Activated naive CD8-positive, alpha-beta T cell treated with anti-CD3 and anti-CD28 coated beads for 36 hours (primary cell): ENCODE measurements around the gene FBXW5. TPM values are rescaled to one million over a fixed set of nuclear protein-coding genes. Genes with fewer than 3 reads are reported as not detected.

Experiments used
- DNase-seq: peaks from one replicate; pipeline ENCODE4 v3.0.0; 2021
- H3K27ac Mint-ChIP-seq: one replicate; pipeline ENCODE4 v1.8.0; 2022; ENCODE audit warnings: mild to moderate bottlenecking, moderate library complexity, mixed read lengths
- H3K27me3 Mint-ChIP-seq: one replicate; pipeline ENCODE4 v1.8.0; 2022; ENCODE audit warnings: mild to moderate bottlenecking, mixed read lengths
- H3K36me3 Mint-ChIP-seq: one replicate; pipeline ENCODE4 v1.8.0; 2021; ENCODE audit warnings: mild to moderate bottlenecking, mixed read lengths
- H3K4me1 Mint-ChIP-seq: one replicate; pipeline ENCODE4 v1.8.0; 2021; ENCODE audit warnings: mixed read lengths
- H3K4me3 Mint-ChIP-seq: one replicate; pipeline ENCODE4 v1.8.0; 2022; ENCODE audit warnings: mild to moderate bottlenecking, moderate library complexity, mixed read lengths
- H3K9me3 Mint-ChIP-seq: one replicate; pipeline ENCODE4 v1.8.0; 2022; ENCODE audit warnings: mixed read lengths
- total RNA-seq, 2 experiments: library from RNA; stranded (reverse); gene quantifications; one replicate each; pipeline ENCODE4 v1.2.3, GENCODE V29; 2021

Gene FBXW5
- total RNA-seq, 2 experiments from 2014 or later, result 55.6 to 59.3 TPM

GRCh38 chr9:136940526-136941230 lies 3.9 kb downstream of the FBXW5 start:
- Mint-ChIP-seq H3K4me1 (peaks cover 6% of the 10 kb centered on the region), H3K27ac (no peak overlapping the region), H3K4me3 (no peak overlapping the region), H3K27me3 (no peaks in the 10 kb centered on the region), H3K36me3 (peaks cover 19% of the 10 kb centered on the region), H3K9me3 (no peaks in the 10 kb centered on the region)
- no peak for DNase-seq

GRCh38 chr9:136939996-136940525 lies 4.5 kb downstream of the FBXW5 start:
- Mint-ChIP-seq H3K4me3 (no peak overlapping the region), H3K9me3 (no peaks in the 10 kb centered on the region), H3K27me3 (no peaks in the 10 kb centered on the region), H3K4me1 (peaks cover 6% of the 10 kb centered on the region), H3K36me3 (peaks cover 19% of the 10 kb centered on the region), H3K27ac (no peak overlapping the region)
- no peak for DNase-seq

- peaks cover 19% of the 10 kb centered on the region for H3K36me3 Mint-ChIP-seq
- no peak for DNase-seq
- H3K4me3 Mint-ChIP-seq, result no peak overlapping the region
- no peaks in the 10 kb centered on the region for H3K9me3 Mint-ChIP-seq
- H3K27ac Mint-ChIP-seq, result no peak overlapping the region
- peaks cover 3% of the 10 kb centered on the region for H3K4me1 Mint-ChIP-seq
- H3K27me3 Mint-ChIP-seq, result no peaks in the 10 kb centered on the region
Observed at GRCh38 chr9:136939431-136939995, 5.0 kb downstream of the FBXW5 start.

- Mint-ChIP-seq H3K9me3 (no peaks in the 10 kb centered on the region), H3K27ac (no peak overlapping the region), H3K4me3 (no peak overlapping the region), H3K36me3 (peaks cover 27% of the 10 kb centered on the region), H3K4me1 (peaks cover 3% of the 10 kb centered on the region), H3K27me3 (no peaks in the 10 kb centered on the region)
- no peak for DNase-seq
Observed at GRCh38 chr9:136937186-136938001, 7.1 kb downstream of the FBXW5 start.

DNA sequence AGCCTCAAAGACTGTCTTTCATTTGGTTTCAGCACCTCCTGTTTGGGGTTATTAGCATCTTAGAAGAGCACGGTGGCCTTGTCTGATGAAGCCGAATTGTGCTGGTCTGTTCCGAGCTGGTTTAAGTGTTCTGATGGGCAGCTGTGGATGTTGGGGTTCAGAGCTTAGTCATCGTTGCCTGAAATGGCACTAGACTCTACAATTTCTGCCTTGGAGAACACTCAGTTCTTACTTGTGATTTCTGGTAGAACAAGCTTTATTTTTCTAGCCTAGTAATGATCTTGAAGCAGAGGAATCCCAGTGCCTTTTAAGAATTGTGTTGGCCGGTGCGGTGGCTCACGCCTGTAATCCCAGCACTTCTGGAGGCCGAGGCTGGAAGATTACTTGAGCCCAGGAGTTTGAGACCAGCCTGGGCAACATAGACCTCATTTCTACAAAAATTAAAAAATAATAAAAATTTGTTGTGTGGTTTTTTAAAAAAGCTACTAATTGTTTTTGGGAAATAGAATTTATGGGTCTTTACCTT lies 7.8 kb downstream of the FBXW5 start:
- DNase-seq, result no peak
- no peak overlapping the region for H3K27ac Mint-ChIP-seq
- H3K4me3 Mint-ChIP-seq, result no peak overlapping the region
- no peaks in the 10 kb centered on the region for H3K27me3 Mint-ChIP-seq
- H3K4me1 Mint-ChIP-seq, result peaks cover 8% of the 10 kb centered on the region
- peaks cover 3% of the 10 kb centered on the region for H3K9me3 Mint-ChIP-seq
- peaks cover 32% of the 10 kb centered on the region for H3K36me3 Mint-ChIP-seq

GRCh38 chr9:136935651-136936050 lies 8.9 kb downstream of the FBXW5 start:
- H3K4me3 Mint-ChIP-seq, result no peak overlapping the region
- peaks cover 30% of the 10 kb centered on the region for H3K36me3 Mint-ChIP-seq
- H3K9me3 Mint-ChIP-seq, result peaks cover 3% of the 10 kb centered on the region
- H3K4me1 Mint-ChIP-seq, result peaks cover 9% of the 10 kb centered on the region
- DNase-seq, result no peak
- no peaks in the 10 kb centered on the region for H3K27me3 Mint-ChIP-seq
- H3K27ac Mint-ChIP-seq, result no peak overlapping the region

- Mint-ChIP-seq H3K27me3 (no peaks in the 10 kb centered on the region), H3K27ac (no peak overlapping the region)
Observed at GRCh38 chr9:136934277-136934676, 10.3 kb downstream of the FBXW5 start.

DNA sequence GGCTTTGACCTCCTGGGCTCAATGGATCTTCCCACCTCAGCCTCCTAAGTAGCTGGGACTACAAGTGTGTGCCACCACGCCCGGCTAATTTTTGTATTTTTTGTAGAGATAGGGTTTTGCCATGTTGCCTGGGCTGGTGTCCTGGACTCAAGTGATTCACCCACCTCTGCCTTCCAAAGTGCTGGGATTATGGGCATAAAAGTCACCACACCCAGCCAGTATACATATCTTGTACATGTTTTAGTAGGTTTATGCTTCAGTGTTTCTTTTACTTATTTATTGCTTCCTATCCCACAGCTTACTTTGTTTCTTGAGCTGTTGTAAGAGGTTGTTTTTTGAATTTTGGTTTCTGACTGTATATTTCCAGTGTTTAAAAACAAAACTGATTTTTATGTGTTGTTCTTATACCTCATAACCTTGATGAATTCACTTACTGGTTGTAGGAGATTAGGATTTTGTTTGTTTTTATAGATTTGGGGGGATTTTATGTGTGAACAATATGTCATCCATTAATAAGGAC lies 12.9 kb downstream of the FBXW5 start:
- H3K4me3 Mint-ChIP-seq, result no peak overlapping the region
- peaks cover 7% of the 10 kb centered on the region for H3K4me1 Mint-ChIP-seq
- DNase-seq, result no peak
- H3K27me3 Mint-ChIP-seq, result no peaks in the 10 kb centered on the region
- H3K27ac Mint-ChIP-seq, result no peak overlapping the region
- H3K9me3 Mint-ChIP-seq, result peaks cover 3% of the 10 kb centered on the region
- H3K36me3 Mint-ChIP-seq, result peaks cover 16% of the 10 kb centered on the region

More at GRCh38 chr9:136934277-136934676, 10.3 kb downstream of the FBXW5 start:
- H3K4me3 Mint-ChIP-seq, result no peak overlapping the region
- H3K4me1 Mint-ChIP-seq, result peaks cover 9% of the 10 kb centered on the region
- peaks cover 27% of the 10 kb centered on the region for H3K36me3 Mint-ChIP-seq
- peaks cover 3% of the 10 kb centered on the region for H3K9me3 Mint-ChIP-seq
- DNase-seq, result no peak

- Mint-ChIP-seq H3K9me3 (peaks cover 3% of the 10 kb centered on the region), H3K27me3 (no peaks in the 10 kb centered on the region), H3K4me1 (peaks cover 5% of the 10 kb centered on the region), H3K36me3 (peaks cover 19% of the 10 kb centered on the region), H3K4me3 (no peak overlapping the region), H3K27ac (no peak overlapping the region)
- no peak for DNase-seq
Observed at GRCh38 chr9:136930014-136930413, 14.5 kb downstream of the FBXW5 start.

DNA sequence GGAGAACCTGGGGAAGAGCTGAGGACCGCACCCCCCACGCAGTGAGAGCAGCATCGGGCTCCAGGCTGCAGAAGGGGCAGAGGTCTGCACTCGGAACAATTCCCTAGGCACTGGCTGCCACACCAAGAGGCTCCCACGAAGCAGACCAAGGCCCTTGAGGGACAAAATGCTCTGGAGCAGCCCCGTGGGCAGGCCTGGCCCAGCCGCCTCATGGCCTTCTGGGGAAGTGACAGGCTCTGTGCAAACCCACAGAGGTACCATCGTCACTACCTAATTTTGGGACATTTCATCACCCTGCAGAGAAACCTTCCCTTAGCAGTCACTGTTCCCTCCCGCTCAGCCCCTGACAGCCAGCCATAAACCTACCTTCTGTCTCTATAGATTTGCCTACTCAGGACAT lies 15.9 kb downstream of the FBXW5 start:
- H3K4me3 Mint-ChIP-seq, result no peak overlapping the region
- H3K27ac Mint-ChIP-seq, result no peak overlapping the region
- no peaks in the 10 kb centered on the region for H3K27me3 Mint-ChIP-seq
- H3K9me3 Mint-ChIP-seq, result peaks cover 3% of the 10 kb centered on the region
- H3K36me3 Mint-ChIP-seq, result peaks cover 19% of the 10 kb centered on the region
- DNase-seq, result no peak
- peaks cover 5% of the 10 kb centered on the region for H3K4me1 Mint-ChIP-seq

GRCh38 chr9:136927343-136928271 lies 16.9 kb downstream of the FBXW5 start:
- H3K9me3 Mint-ChIP-seq, result peaks cover 3% of the 10 kb centered on the region
- no peak for DNase-seq
- H3K27me3 Mint-ChIP-seq, result no peaks in the 10 kb centered on the region
- peaks cover 5% of the 10 kb centered on the region for H3K4me1 Mint-ChIP-seq
- H3K36me3 Mint-ChIP-seq, result peaks cover 11% of the 10 kb centered on the region
- no peak overlapping the region for H3K4me3 Mint-ChIP-seq
- no peak overlapping the region for H3K27ac Mint-ChIP-seq

DNA sequence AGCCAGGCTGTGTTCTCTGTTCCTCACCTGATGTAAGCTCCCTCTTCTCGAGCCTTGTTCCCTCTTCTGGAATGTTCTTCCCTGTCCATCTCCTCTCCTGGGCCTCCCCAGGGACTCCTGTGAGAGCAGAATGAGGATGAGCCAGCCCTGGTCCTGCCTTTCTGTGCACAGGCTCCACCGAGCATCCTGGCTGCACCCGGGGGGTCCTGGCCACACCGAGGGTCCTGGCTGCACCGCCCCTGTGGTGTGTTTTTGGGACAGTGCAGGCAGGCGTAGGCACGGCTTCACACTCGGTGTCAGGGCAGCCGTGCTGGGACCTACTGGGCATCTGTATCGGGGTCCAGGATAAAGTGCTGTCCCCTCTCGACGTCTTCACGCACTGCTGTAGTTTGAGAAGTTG lies 17.8 kb downstream of the FBXW5 start:
- peaks cover 1% of the 10 kb centered on the region for H3K4me1 Mint-ChIP-seq
- no peak overlapping the region for H3K27ac Mint-ChIP-seq
- peaks cover 4% of the 10 kb centered on the region for H3K36me3 Mint-ChIP-seq
- no peak for DNase-seq
- no peak overlapping the region for H3K4me3 Mint-ChIP-seq
- H3K27me3 Mint-ChIP-seq, result no peaks in the 10 kb centered on the region
- no peaks in the 10 kb centered on the region for H3K9me3 Mint-ChIP-seq

DNA sequence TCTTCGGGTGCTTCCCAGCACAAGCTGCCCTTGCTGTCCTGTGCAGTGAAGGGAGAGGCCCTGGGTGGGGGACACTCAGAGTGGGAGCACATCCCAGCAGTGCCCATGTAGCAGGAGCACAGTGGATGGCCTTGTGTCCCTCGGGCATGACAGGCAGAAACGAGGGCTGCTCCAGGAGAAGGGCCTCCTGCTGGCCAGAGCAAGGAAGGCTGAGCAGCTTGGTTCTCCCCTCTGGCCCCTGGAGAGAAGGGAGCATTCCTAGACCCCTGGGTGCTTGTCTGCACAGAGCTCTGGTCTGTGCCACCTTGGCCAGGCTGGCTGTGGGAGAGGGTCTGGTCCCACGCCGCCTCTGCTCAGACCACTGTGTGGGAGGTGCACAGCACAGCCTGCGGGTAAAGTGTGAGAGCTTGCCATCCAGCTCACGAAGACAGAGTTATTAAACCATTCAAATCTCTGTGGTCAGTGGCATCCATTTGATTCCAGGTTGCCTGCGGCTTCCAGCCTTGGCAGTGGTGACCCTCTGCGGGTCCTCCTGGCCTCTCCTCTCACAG lies 18.3 kb downstream of the FBXW5 start:
- Mint-ChIP-seq H3K27ac (no peak overlapping the region), H3K4me3 (no peak overlapping the region), H3K36me3 (peaks cover 3% of the 10 kb centered on the region), H3K4me1 (no peaks in the 10 kb centered on the region), H3K9me3 (no peaks in the 10 kb centered on the region), H3K27me3 (no peaks in the 10 kb centered on the region)
- DNase-seq, result no peak
